SKM-1 treated with dmso at 0.1 percent for 144 hours (cell line): ENCODE data around the gene GLRX.
A peak's percentile ranks its signal among the peaks of the same experiment; 100 is the strongest.

Experiments used
- DNase-seq: peaks from one replicate; lab custom pipeline; 2025; ENCODE audit not compliant: unreplicated experiment; lab: John Stamatoyannopoulos, UW

The GLRX gene

DNA sequence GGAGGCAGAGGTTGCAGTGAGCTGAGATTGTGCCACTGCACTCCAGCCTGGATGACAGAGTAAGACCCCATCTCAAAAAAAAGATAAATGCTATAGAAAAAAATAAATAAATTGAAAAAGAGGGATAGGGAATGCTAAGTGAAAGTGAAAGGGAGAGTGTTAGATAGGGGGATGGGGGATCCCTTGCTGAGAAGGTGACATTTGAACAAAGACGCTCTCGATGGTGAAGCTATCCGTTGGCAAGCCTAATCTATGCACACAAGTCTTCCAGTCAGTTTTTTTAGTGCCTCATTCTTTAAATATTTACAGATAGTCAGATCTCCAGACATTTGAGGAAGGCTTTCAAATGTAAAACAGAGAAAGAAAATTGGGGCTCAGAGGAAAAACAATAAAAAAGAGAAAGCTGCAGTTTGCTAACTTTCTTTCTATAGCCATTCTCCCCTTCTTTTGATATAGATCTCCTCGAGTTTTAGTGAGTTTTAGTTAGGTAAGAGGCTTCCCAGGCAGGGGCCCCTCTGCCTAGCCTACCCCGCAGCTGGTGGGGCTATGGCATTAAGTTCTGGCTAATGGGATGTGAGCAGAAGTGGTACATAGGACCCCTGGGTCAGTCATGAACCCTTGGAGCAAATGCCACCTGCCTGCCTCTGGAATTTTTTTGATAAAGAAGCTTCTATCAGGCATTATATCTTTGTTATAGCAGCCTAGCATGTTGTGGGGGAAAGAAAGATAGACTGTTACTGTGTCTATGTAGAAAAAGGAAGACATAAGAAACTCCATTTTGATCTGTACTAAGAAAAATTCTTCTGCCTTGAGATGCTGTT is 12.0 kb downstream of the GLRX start:
- DNase-seq, result no peak

DNA sequence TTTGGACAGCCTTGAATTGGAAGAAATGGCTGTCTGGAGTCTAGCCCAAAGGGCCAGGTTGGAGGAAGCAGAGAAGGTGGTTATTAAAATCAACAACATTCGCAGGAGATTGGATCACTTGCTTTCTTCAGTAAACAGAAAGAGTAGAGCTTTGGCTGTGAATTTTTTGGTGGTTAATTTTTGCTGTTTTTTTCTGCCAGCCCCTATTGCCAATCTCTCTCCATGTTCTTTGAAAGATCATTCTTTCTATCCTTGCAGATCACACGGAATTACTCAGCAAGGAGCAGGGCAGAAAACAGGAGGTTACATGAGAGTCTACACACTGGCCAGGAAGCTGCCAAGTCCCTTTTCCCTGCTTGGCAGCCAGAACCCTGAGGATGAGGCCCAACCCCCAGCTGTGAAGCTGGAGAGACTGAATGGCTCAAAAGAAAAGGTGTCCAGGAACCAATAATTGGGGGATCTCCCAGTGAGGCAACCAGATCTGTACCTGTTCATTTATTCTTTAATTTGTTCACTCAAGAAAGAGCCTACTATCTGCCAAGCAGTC is 13.0 kb downstream of the GLRX start:
- DNase-seq, result no peak

GRCh38 chr5:95808686-95809413 is 13.7 kb downstream of the GLRX start:
- peak; percentile 83 for DNase-seq

DNA sequence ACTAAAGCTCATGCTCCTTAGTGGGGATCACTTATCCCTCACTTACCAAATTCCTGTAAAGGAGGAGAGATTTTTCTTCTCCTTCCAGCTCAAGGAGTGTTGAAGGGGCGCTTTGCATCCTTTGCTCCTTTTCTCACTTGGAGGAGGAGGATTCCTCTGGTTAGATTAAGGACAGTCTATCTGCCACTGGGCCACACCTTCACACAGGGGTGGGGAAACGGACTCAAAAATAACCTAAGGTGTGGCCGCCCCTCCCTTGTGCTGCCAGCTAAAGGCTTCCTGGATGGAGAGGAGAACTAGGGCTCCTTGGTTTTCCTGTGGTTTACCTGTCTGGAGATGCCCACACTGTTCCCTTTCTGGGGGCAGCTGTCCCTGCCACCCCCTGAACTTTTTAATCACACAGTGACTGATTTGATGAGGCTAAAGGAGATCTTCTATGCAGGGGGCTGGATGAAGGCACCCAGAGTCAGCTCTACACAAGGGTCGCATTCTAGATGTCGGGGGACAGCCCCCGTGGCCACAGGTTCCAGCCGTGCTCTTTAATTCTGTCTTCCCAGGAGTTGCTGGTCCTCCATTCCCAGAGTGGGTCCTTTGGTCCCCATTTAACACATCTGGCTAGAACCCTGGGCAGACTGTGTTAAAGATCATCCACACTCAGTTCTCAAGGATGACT is 14.4 kb downstream of the GLRX start:
- no peak for DNase-seq

GRCh38 chr5:95806687-95807086 is 15.8 kb downstream of the GLRX start:
- no peak for DNase-seq

DNA sequence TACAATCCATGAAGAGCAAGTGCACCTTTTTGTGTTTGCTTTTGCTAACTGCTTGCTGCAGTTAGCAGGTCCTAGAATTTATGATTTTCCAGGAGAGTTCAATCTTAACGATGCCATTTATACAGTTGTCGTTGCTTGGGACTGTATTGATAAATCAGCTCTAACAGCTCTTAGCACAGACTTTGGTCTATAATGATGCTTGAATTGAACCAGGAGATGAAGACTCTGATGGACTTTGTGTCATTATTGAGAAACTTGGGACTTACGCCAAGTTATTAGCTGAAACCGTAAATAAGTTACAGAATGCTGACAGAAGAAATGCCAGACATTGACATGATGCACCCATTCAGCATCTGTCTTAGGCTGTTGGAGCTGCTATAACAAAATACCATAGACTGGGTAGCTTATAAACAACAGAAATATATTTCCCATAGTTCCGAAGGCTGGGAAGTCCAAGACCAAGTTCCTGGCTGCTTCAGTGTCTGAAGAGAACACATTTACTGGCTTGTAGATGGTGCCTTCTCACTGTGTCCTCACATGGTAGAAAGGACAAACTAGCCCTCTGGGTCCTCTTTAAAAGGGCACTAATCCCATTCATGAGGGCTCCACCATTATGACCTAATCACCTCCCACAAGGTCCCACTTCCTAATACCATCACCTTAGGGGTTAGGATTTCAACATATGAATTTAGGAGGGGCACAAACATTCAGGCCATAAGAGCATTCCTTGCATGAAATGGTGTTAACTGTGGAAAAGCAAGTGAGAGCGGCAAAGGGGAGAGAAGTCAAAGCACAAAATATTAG is 17.6 kb downstream of the GLRX start:
- DNase-seq, result no peak

- no peak for DNase-seq
Measured at GRCh38 chr5:95803271-95804148, 19.0 kb downstream of the GLRX start.

DNA sequence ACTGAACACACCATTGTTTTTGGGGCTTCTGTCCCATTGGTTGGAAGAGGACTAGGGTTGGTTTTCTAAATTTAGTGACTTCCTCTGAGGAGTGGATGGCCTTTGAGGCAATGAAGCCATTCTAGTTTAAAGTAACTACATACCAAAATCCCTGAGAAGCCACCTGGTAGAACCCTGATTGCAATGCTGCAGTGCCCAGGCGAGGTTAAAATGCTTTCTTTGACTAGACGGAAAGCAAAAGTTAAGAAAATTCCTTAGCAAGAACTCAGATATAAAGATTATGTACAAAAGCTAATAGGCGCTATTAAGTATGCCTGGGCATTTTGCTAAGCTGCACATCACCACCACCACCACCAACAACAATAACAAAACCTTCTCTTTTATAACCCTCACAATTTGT is 20.6 kb downstream of the GLRX start:
- no peak for DNase-seq

DNA sequence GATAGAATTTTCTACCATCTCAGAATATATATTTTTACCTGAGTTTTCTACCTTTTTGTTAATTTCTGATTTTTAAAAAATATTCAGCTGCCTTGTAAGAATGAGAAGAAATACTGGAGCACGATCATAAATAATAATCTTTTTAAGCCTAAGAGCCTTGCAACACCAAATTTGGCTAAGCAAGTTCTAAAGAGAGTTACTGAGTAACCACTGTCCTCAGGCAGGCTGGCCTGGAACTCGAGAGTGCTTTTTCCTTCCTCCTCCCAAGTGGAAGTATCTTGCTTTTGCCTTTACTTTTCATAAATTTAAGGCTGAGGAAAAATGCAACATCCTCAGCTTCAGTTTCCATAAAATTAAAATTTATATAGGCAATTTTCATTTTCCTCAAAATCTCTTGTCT is 21.0 kb downstream of the GLRX start:
- DNase-seq, result no peak

GRCh38 chr5:95800553-95800952 is 22.0 kb downstream of the GLRX start:
- DNase-seq, result no peak

- no peak for DNase-seq
Measured at GRCh38 chr5:95799191-95799835, 23.2 kb downstream of the GLRX start.

DNA sequence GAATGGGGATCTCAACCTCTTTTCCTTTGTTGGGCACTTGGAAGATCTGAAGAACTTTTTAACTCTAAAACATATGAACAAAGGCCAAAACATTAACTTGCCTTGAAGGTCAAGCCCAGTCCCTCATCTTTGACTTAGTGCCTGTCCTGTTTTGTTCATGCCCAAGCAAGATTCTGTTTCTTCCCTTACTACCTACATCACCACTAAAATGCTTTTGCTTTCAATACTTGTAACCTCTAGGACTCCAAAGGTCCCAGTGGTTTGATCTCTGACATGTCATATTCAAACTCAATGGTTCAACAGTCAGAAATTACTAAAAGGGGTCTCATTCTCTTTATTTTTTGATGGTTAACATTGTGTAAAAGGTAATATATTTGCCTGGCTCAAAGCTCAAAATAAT is 24.0 kb downstream of the GLRX start:
- no peak for DNase-seq

GRCh38 chr5:95798048-95798447 is 24.5 kb downstream of the GLRX start:
- no peak for DNase-seq

DNA sequence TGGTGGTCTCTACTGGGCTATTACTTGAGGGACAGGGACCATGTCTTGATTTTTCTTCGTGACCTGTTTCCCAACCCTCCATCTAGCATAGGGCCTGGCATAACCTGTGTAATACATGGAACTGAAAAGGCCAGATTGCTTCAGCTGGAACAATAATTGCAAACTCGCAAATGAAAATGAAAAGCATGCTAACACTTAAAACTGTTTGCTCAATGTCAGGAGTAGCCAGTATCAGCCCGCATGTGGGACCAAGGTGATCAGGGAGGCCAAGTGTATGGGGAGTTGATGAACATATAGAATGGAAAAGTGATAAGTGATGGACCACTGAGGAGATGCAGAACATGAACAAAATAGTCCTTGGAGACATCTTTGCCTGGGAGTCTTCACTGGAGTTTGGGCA is 25.2 kb downstream of the GLRX start:
- no peak for DNase-seq

GRCh38 chr5:95794070-95794516 is 28.4 kb downstream of the GLRX start:
- DNase-seq, result no peak

GRCh38 chr5:95791751-95792150 is 30.8 kb downstream of the GLRX start:
- no peak for DNase-seq

DNA sequence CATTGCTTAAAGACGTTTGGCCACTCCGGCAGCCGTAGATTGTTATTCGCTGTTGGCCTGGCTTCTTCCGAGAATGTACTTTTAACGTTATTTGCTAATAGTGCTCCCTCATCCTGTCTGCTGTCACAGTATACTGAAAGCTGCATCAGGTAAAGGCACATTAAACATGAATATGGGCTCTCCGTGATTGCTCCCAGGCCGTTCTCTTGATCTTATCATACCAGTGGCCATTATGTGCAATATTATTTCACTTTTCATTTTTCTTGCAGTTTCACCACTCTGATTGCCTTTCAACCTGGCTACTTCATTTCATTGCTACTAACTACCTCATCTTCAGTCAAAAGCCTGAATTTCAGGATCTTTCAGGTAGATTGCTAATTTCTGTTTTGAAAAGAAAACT is 34.0 kb downstream of the GLRX start:
- no peak for DNase-seq

DNA sequence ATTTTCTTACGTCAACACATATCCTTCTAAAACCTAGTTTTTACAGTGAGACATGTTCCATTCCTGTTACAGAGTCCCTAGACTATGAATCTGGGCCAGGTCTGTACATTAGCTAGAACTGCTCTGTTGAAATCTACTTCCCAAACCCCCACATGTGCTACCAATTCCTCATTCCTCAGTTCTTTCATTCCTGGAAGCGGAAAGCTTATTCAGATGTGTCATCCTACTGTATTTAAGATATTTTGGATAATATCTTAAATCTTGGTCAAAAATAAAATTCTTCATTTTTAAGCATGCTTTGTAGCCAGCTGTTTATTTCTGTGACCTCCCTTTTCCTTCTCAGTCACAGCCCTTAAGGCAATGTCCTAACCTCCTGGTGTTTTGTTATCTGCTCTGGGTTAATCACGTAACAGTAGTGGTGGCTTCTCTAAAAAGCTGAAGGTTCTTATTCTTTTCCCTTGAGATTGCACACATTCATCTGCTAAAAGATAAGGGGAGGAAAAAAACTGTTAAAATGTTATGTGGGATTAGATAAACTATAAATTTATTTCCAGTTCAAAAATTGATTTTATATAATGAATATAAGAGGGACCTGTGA is 35.6 kb downstream of the GLRX start:
- no peak for DNase-seq
